Activated naive CD8-positive, alpha-beta T cell treated with anti-CD3 and anti-CD28 coated beads for 36 hours (primary cell): Measurements from ENCODE around the gene HDAC1. TPM values are rescaled to one million over a fixed set of nuclear protein-coding genes. Genes with fewer than 3 reads are reported as not detected.

ENCODE experiments used
- DNase-seq: peaks from one replicate; pipeline ENCODE4 v3.0.0; 2021
- H3K27ac Mint-ChIP-seq: one replicate; pipeline ENCODE4 v1.8.0; 2022; ENCODE audit warnings: mild to moderate bottlenecking, moderate library complexity, mixed read lengths
- H3K27me3 Mint-ChIP-seq: one replicate; pipeline ENCODE4 v1.8.0; 2022; ENCODE audit warnings: mild to moderate bottlenecking, mixed read lengths
- H3K36me3 Mint-ChIP-seq: one replicate; pipeline ENCODE4 v1.8.0; 2021; ENCODE audit warnings: mild to moderate bottlenecking, mixed read lengths
- H3K4me1 Mint-ChIP-seq: one replicate; pipeline ENCODE4 v1.8.0; 2021; ENCODE audit warnings: mixed read lengths
- H3K4me3 Mint-ChIP-seq: one replicate; pipeline ENCODE4 v1.8.0; 2022; ENCODE audit warnings: mild to moderate bottlenecking, moderate library complexity, mixed read lengths
- H3K9me3 Mint-ChIP-seq: one replicate; pipeline ENCODE4 v1.8.0; 2022; ENCODE audit warnings: mixed read lengths
- total RNA-seq, 2 experiments: library from RNA; stranded (reverse); gene quantifications; one replicate each; pipeline ENCODE4 v1.2.3, GENCODE V29; 2021

HDAC1 gene
- total RNA-seq, 2 experiments from 2014 or later = 142 to 149 TPM

DNA sequence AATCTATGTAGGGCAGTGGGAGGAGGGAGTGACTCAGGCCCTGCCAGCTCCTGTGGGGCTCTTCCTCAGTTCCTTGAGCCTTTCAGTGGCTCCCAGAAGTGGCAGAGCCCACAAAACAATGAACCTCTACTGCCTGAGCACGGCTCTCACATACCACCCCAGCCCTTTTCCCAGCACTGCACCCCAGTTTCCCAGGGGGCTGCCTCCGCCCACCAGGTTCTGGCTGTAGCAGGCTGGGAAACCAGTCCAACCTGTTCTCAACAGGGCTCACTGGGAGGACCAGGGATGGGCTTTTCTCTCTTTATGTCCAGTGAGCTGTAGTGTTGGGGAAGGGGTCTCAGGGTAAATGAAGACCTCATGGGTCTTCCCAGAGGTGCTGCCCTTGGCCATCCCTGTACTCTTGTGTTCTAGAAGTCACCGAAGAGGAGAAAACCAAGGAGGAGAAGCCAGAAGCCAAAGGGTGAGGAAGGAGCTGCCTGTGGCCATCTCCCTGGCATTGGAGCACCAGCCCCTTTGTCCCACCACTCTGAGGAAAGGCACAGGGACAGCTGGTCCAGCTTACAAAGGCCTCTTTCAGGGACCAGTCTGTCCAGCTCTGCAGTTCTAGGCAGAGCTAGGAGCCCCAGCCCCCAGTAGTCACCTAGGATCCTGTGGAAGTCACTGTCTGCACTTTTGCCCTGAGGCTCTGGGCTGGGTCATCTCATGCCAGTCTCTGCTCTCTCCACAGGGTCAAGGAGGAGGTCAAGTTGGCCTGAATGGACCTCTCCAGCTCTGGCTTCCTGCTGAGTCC is 40.6 kb downstream of the HDAC1 start:
- Mint-ChIP-seq H3K4me3 (no peak overlapping the region), H3K4me1 (peaks cover 24% of the 10 kb centered on the region), H3K27ac (peak overlapping the region; percentile 8), H3K36me3 (peaks cover 21% of the 10 kb centered on the region), H3K27me3 (no peaks in the 10 kb centered on the region), H3K9me3 (no peaks in the 10 kb centered on the region)
- DNase-seq = no peak

DNA sequence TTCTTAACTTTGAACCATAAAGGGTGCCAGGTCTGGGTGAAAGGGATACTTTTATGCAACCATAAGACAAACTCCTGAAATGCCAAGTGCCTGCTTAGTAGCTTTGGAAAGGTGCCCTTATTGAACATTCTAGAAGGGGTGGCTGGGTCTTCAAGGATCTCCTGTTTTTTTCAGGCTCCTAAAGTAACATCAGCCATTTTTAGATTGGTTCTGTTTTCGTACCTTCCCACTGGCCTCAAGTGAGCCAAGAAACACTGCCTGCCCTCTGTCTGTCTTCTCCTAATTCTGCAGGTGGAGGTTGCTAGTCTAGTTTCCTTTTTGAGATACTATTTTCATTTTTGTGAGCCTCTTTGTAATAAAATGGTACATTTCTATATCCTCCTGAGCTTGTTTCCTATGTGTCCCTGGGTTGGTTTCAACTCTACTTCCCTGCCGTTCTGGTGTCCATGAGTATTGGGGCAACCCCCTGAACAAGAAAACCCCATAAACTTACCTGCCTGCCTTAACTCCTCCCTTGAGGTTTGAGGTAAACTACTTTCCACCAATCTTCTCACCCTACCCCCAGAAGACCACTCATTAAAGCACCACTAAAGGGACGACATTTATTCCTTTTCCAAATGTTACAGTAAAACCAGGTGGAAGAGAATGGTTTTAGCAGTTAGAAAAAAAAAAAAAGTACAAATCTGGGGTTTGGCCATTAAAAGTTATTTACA is 41.5 kb downstream of the HDAC1 start:
- Mint-ChIP-seq H3K9me3 (no peaks in the 10 kb centered on the region), H3K36me3 (peaks cover 17% of the 10 kb centered on the region), H3K4me3 (no peak overlapping the region), H3K27me3 (no peaks in the 10 kb centered on the region), H3K4me1 (peaks cover 29% of the 10 kb centered on the region), H3K27ac (peak overlapping the region; percentile 2)
- DNase-seq = no peak

DNA sequence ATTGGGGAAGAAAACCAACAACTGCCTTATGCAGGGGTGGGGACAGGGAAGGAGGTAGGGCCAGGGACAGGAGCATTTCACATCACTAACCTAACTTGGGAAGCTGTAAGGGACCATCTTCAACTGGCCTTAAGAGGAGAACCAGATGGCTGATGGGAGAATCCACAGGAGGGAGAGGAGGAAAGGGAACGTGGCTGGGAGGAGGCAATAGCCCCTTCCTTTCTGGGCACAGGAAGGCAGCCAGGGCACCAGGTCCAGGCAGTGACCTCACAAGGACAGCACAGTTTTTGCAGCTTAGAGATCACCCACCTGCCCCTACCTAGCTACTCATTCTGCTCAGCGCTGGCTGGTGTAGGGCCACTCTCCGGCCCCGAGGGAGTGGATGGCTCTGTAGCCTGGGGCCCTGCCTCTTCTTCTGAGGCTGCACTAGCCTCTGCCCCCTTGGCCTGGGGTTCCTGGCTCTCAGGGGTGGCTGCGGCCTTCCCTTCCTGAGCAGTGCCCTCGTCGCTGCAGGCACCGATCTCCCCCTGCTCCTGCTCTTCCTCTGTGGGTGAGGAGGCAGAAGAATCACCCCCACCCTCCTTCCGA is 42.5 kb downstream of the HDAC1 start:
- H3K9me3 Mint-ChIP-seq = no peaks in the 10 kb centered on the region
- peaks cover 15% of the 10 kb centered on the region for H3K36me3 Mint-ChIP-seq
- peak overlapping the region; percentile 86 for H3K4me3 Mint-ChIP-seq
- no peaks in the 10 kb centered on the region for H3K27me3 Mint-ChIP-seq
- DNase-seq = no peak
- H3K4me1 Mint-ChIP-seq = peaks cover 29% of the 10 kb centered on the region
- H3K27ac Mint-ChIP-seq = peak overlapping the region; percentile 11

DNA sequence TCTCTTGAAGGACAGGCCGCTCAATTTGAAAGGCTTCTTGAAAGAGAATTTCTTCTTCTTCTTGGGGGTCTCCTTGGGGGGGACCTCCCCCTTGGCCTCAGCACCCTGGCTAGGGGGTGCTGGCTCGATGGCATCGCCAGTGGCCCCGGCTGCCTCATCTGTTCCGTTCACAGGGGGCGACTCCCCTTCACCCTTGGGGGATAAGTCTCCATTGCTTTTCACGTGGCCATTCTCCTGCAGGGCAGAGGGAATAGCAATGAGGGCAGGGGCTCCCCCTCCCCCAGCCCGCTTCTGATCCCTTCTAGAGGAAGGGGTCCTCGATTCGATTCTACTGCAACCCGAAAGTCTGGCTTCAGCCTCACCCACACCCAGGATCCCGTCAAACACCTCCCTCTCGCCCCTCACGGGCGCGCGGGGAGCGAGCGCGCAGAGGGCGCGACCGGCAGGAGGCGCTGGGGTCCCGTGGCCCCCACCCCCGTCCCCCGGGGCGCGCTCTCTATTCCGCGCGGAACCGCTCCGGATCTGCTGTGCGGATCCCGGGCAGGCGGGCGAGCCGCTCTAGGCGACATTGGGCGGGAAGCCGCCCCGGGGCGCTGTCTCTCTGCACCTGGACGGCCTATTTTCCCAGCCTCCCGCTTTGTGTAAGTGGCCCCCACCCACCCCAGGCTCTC is 43.1 kb downstream of the HDAC1 start:
- Mint-ChIP-seq H3K36me3 (peaks cover 12% of the 10 kb centered on the region), H3K27ac (peak overlapping the region; percentile 13), H3K27me3 (no peaks in the 10 kb centered on the region), H3K4me3 (peak overlapping the region; percentile 86), H3K4me1 (peaks cover 34% of the 10 kb centered on the region), H3K9me3 (no peaks in the 10 kb centered on the region)
- DNase-seq = peak; percentile 66

DNA sequence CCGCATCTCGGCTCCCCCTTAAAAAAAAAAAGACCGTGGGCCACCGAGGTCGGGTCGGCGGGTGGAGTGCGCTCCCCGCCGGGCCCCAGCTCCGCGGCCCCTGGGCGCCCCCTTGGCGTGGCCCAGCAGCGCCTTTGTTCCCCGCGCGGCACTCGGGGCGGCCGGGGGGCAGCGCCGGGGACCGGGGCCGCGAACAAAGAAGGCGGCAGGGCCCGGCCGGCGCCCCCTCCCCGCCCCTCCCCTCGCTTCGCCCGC is 43.6 kb downstream of the HDAC1 start:
- H3K27ac Mint-ChIP-seq = no peak overlapping the region
- peaks cover 34% of the 10 kb centered on the region for H3K4me1 Mint-ChIP-seq
- no peaks in the 10 kb centered on the region for H3K27me3 Mint-ChIP-seq
- no peak for DNase-seq
- H3K36me3 Mint-ChIP-seq = peaks cover 12% of the 10 kb centered on the region
- H3K4me3 Mint-ChIP-seq = peak overlapping the region; percentile 86
- H3K9me3 Mint-ChIP-seq = no peaks in the 10 kb centered on the region

DNA sequence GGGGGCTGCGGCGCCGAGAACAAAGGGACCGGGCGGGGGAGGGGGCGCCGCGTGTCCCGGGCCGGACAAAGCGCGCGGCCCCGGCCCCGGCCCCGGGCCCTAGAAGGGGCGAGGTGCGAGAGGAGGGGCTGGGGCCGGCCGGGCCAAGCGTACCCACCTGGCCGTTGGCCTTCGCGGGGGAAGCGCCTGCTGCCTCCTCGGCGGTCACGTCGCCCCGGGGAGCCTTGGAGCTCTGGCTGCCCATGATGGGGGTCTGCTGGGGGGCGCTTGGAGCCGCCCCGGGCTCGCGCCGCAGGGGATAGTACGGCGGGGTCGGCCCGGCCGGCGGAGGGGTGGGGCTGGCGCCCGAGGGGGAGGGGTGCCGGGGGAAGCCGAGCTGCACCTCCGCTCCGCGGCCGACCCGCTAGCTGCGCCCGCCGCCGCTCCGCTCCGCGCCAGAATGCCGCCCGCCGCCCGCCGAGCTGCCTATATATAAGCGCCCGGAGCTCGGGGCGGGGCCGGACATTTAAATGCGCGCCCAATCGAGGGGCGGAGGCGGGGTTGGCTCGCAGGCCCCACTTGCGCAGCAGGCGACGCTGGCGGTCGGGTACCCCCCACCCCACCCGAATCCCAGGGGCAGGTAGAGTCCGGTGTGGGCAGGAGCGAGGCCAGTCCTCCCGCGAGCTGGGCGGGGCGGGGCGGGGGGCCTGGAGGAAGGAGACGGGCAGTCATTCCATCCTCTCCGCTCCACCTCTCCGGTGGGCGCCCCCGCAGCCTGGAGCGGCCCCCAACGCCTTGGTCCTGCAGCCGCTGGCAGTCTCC is 44.1 kb downstream of the HDAC1 start, which contains the start of gene MARCKSL1:
Gene MARCKSL1 (minus strand): TSS at position 444 of the 801 bp plus-strand sequence. CDS start 200 bp downstream, at position 244.
- DNase-seq = peak; percentile 86
- H3K9me3 Mint-ChIP-seq = no peaks in the 10 kb centered on the region
- H3K36me3 Mint-ChIP-seq = peaks cover 10% of the 10 kb centered on the region
- peak within 1 kb of the TSS; percentile 86 for H3K4me3 Mint-ChIP-seq
- peak within 1 kb of the TSS; percentile 13 for H3K27ac Mint-ChIP-seq
- peaks cover 34% of the 10 kb centered on the region for H3K4me1 Mint-ChIP-seq
- H3K27me3 Mint-ChIP-seq = no peaks in the 10 kb centered on the region

DNA sequence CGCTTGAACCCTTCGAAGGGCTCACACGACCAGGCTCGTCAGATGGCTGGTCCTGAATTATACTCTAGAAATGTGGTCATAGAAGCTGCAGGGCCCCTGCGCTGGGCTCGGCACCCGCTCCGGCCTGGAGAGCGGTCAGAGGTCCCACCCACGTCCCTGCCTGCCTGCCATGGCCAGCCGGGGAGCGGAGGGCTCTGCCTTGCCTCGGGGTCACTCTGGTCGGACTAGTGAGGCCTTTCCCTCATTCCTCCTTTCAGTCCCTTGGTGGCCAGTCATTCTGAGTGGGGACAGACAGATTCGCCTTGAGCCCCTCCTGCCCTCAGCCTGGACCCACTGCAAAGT is 44.7 kb downstream of the HDAC1 start:
- H3K4me1 Mint-ChIP-seq = peaks cover 34% of the 10 kb centered on the region
- DNase-seq = no peak
- H3K27ac Mint-ChIP-seq = no peak overlapping the region
- no peaks in the 10 kb centered on the region for H3K27me3 Mint-ChIP-seq
- H3K9me3 Mint-ChIP-seq = no peaks in the 10 kb centered on the region
- H3K4me3 Mint-ChIP-seq = peak overlapping the region; percentile 4
- peaks cover 10% of the 10 kb centered on the region for H3K36me3 Mint-ChIP-seq

DNA sequence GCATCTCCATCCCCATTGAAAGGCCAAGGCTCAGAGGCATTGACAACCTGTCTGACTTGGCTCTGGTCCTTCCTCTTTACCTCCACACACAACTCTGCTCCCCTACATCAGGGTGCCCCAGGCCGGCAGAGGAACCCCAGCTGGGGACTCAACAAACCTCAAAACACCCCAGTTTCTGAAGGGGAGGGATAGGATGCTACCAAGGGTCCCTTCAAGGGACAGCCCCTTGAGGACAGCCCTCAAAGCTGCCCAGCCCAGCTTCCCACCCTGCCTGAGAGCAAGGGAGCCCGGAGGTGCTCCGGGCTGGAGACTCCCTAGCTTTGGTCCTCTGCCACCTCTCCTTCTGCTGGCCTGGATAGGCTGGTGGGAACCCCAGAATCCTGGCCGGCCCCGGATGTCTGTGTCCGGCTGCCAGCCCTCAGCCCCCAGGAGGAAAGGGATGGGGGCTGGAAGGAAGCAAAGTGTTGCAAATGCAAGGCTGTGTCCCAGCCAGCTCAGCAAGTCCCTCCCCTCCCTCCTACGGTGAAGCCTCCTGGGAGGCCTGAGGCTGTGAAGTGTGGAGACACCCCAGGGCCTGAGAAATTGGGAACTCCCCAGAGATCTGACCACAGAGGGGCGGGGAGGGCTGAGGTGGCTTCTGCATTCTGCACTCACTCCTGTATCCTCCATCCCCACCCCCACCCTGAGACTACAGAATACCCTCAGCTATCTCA is 45.2 kb downstream of the HDAC1 start:
- H3K27me3 Mint-ChIP-seq = no peaks in the 10 kb centered on the region
- H3K36me3 Mint-ChIP-seq = peaks cover 10% of the 10 kb centered on the region
- peak; percentile 76 for DNase-seq
- H3K4me1 Mint-ChIP-seq = peaks cover 34% of the 10 kb centered on the region
- H3K9me3 Mint-ChIP-seq = no peaks in the 10 kb centered on the region
- H3K27ac Mint-ChIP-seq = no peak overlapping the region
- H3K4me3 Mint-ChIP-seq = peak overlapping the region; percentile 13

DNA sequence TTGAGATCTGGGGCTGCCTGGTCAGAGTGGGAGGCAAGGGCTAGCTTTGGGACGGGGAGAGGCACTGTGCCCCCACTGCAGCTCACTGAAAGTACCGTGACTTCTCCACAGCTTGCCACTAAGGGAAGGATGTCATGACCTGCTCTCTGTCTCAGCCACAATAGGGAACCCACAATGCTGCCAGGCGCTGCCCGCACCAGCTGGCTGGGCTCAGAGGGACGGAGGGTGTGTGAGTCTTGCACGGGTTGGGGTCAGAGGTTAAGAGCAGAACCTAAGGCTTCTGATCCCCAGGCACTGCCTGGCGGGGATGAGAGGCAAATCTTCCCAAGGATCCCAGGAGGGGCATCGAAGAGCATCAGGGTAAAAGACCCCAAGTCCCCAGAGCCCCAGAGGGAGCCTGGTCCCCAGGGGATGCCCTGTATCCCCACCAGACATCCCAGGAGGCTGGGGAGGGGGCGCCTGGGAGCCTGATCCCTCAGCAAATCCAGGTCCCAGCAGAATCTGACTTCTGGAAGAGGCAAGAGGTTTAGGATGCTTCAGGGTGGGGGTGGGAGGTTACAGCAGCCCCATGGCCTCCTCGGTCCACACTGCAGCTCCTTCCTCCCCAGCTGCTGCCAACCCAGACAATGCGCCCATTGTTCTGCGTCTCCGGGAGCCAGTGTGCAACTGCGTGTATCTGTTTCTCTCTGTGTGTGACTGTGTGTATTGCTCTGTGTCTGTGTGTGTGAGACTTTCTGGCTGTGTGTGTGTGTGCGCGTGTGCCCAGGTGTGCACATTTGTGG is 46.2 kb downstream of the HDAC1 start:
- Mint-ChIP-seq H3K36me3 (peaks cover 10% of the 10 kb centered on the region), H3K4me3 (no peak overlapping the region), H3K27me3 (no peaks in the 10 kb centered on the region), H3K27ac (peak overlapping the region; percentile 31), H3K9me3 (no peaks in the 10 kb centered on the region), H3K4me1 (peaks cover 38% of the 10 kb centered on the region)
- DNase-seq = peak; percentile 31

DNA sequence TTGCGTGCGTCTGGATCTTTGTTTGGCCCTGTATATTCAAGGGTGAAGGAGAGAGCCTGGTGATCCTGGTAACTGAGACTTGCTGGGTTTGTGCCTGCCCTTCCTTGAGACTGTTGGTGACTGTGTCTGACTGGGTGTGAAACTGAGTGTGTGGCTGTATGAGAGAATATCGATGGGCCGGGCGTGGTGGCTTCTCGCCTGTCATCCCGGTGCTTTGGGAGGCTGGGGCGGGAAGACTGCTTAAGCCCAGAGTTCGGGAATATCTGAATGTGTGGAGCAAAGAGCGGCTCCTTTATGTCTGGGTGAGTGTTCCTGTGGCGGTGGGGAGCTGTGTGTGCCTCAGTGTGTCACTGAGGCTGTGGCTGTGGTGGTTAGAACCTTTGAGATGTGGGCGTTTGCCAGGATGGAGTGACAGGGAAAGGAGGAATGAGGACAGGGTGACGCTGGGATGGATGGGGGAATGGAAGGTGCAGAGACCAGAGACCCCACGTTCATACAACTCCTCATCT is 46.8 kb downstream of the HDAC1 start:
- H3K4me3 Mint-ChIP-seq = no peak overlapping the region
- H3K27me3 Mint-ChIP-seq = no peaks in the 10 kb centered on the region
- no peaks in the 10 kb centered on the region for H3K9me3 Mint-ChIP-seq
- no peak for DNase-seq
- peaks cover 7% of the 10 kb centered on the region for H3K36me3 Mint-ChIP-seq
- H3K4me1 Mint-ChIP-seq = peaks cover 34% of the 10 kb centered on the region
- H3K27ac Mint-ChIP-seq = no peak overlapping the region

DNA sequence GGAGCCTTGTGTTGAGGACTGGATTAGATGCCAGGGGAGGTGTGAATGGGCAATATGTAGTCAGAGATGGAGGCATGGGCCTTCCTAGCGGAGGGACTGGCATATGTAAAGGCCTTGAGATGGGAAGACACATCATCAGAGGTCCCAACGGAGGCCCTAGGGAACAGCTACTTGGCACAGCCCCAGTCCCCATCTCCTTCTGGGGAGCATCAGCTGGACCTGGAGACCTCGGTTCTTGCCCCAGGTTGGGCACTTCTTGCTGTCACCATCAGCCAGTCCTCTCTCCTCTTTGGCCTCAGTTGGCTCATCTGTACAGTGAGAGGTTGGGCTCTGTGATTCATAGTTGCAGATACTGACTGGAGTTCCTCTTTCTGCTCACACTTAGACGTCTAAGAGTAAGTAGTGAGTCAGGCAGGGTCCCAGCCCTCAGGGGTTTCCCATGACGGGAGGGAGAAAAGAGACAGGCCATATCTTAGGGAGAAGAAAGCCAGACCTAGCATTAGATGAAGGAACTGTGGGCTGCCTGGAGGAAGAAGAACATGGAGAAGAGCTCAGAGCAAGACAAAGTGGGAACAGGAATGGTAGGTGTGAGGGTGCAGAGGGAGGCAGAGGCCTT is 47.6 kb downstream of the HDAC1 start:
- H3K4me1 Mint-ChIP-seq = peaks cover 27% of the 10 kb centered on the region
- H3K36me3 Mint-ChIP-seq = peaks cover 4% of the 10 kb centered on the region
- peak; percentile 33 for DNase-seq
- no peaks in the 10 kb centered on the region for H3K27me3 Mint-ChIP-seq
- no peak overlapping the region for H3K4me3 Mint-ChIP-seq
- H3K27ac Mint-ChIP-seq = peak overlapping the region; percentile 30
- no peaks in the 10 kb centered on the region for H3K9me3 Mint-ChIP-seq

DNA sequence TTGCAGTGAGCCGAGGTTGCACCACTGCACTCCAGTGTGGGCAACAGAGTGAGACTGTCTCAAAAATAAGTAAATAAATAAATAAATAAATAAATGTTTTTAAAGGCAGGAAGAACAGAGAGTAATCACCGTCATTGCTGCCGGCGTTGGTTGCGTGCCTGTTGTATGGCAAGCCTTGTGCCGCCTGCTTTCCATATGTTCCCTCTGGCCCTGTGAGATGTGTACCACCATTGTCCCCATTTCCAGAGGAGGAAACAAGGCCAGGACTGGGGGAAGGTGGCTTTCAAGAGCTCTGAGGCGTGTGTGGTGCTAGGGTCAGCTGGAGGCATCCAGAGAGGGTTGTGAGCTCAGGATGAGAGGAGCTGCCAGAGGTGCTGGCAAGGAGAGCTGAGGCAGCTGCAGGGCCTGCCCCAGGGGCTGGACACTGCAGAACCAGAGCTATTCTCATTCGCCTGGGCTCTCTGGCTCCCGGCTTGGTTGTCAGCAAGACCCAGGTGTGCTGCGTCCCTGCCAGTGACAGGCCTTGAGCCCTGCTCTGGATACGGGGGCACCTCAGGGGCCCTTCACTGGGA is 49.4 kb downstream of the HDAC1 start:
- H3K9me3 Mint-ChIP-seq = no peaks in the 10 kb centered on the region
- no peak overlapping the region for H3K27ac Mint-ChIP-seq
- peaks cover 34% of the 10 kb centered on the region for H3K4me1 Mint-ChIP-seq
- H3K36me3 Mint-ChIP-seq = no peaks in the 10 kb centered on the region
- H3K27me3 Mint-ChIP-seq = no peaks in the 10 kb centered on the region
- DNase-seq = no peak
- H3K4me3 Mint-ChIP-seq = no peak overlapping the region

DNA sequence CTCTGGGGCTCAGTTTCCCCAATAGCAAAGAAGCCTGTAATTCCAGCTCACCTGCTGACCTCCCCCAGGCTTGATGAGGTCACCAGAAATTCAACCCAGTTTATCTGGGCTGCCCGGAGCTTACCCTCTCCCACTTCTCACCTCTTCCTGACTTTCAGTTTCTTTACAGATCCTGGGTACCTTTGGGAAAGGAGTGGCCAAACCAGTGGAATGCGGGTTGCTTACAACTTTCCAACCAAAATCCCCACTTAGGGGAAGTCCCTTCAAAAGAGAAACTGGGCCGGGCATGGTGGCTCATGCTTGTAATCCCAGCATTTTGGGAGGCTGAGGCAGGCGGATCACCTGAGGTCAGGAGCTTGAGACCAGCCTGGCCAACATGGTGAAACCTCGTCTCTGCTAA is 50.1 kb downstream of the HDAC1 start:
- peaks cover 36% of the 10 kb centered on the region for H3K4me1 Mint-ChIP-seq
- no peaks in the 10 kb centered on the region for H3K9me3 Mint-ChIP-seq
- DNase-seq = no peak
- H3K36me3 Mint-ChIP-seq = no peaks in the 10 kb centered on the region
- H3K27me3 Mint-ChIP-seq = no peaks in the 10 kb centered on the region
- H3K27ac Mint-ChIP-seq = no peak overlapping the region
- no peak overlapping the region for H3K4me3 Mint-ChIP-seq
